Osteoblast (primary cell): ENCODE data around the gene ABCA13. TPM values are rescaled to one million over a fixed set of nuclear protein-coding genes. Genes with fewer than 3 reads are reported as not detected.
A peak's percentile ranks its signal among the peaks of the same experiment; 100 is the strongest.

Experiments used
- DNase-seq: peaks from one replicate; pipeline ENCODE4 v3.0.0; 2011; ENCODE audit warnings: low spot score, mixed read lengths; ENCODE audit not compliant: insufficient read length; ENCODE audit errors: missing footprints
- H2AFZ ChIP-seq: 2 replicates; pipeline ENCODE4 v1.6.0; 2011; ENCODE audit warnings: mild to moderate bottlenecking, low read length
- H3K27ac ChIP-seq: 2 replicates; pipeline ENCODE4 v1.5.1; 2011; ENCODE audit warnings: mild to moderate bottlenecking, low read depth, low read length, moderate library complexity
- H3K27me3 ChIP-seq: 2 replicates; pipeline ENCODE4 v1.6.0; 2012; ENCODE audit warnings: mild to moderate bottlenecking, control low read depth, inconsistent platforms, low read length, moderate library complexity; ENCODE audit not compliant: insufficient read depth
- H3K36me3 ChIP-seq: 2 replicates; pipeline ENCODE4 v1.5.1; 2011; ENCODE audit warnings: mild to moderate bottlenecking, low read length, control low read depth, moderate library complexity; ENCODE audit not compliant: insufficient read depth
- H3K4me1 ChIP-seq: 2 replicates; pipeline ENCODE4 v1.5.1; 2011; ENCODE audit warnings: mild to moderate bottlenecking, low read length, control low read depth, moderate library complexity; ENCODE audit not compliant: insufficient read depth
- H3K4me2 ChIP-seq: 2 replicates; pipeline ENCODE4 v1.6.0; 2011; ENCODE audit warnings: mild to moderate bottlenecking, low read length; ENCODE audit not compliant: insufficient read depth
- H3K4me3 ChIP-seq: fragments of 200-600 bp; sonication (generic); 3 replicates; pipeline ENCODE4 v1.5.1; 2012; ENCODE audit warnings: mild to moderate bottlenecking, low read length, inconsistent platforms; ENCODE audit not compliant: insufficient read depth
- H3K79me2 ChIP-seq: 2 replicates; pipeline ENCODE4 v1.6.0; 2012; ENCODE audit warnings: mild to moderate bottlenecking, low read length, control low read depth, inconsistent platforms; ENCODE audit not compliant: insufficient read depth
- H3K9me3 ChIP-seq: 2 replicates; pipeline ENCODE4 v1.5.1; 2011; ENCODE audit warnings: low read depth, low read length, control low read depth
- H4K20me1 ChIP-seq: 2 replicates; pipeline ENCODE4 v1.6.0; 2012; ENCODE audit warnings: mild to moderate bottlenecking, low read length, control low read depth; ENCODE audit not compliant: insufficient read depth
- CTCF ChIP-seq: IDR thresholded peaks from 2 replicates; pipeline ENCODE4 v1.5.1; 2011; ENCODE audit warnings: mild to moderate bottlenecking, low read depth, low read length, moderate library complexity; ENCODE audit errors: extremely low read depth
- total RNA-seq: library from RNA; depleted of rRNA; stranded (reverse); fragments of >200 nt; gene quantifications from 2 replicates; pipeline ENCODE4 v1.2.3, GENCODE V29; 2012

ABCA13 gene
- total RNA-seq, 1 donor, result 3.6 TPM

- H2AFZ ChIP-seq, result no peak overlapping the region
- peaks cover 9% of the 10 kb centered on the region for H3K4me1 ChIP-seq
- no peaks in the 10 kb centered on the region for H3K36me3 ChIP-seq
- no peak overlapping the region for H3K4me3 ChIP-seq
- no peaks in the 10 kb centered on the region for H4K20me1 ChIP-seq
- no peak overlapping the region for H3K27ac ChIP-seq
- no peak for TF ChIP-seq CTCF
- DNase-seq, result no peak
- no peaks in the 10 kb centered on the region for H3K79me2 ChIP-seq
- no peaks in the 10 kb centered on the region for H3K9me3 ChIP-seq
- no peaks in the 10 kb centered on the region for H3K27me3 ChIP-seq
- H3K4me2 ChIP-seq, result no peak overlapping the region
These were observed 38.5 kb upstream of the ABCA13 start for GRCh38 chr7:48132792-48133191.

GRCh38 chr7:48139459-48139858, 31.8 kb upstream of the ABCA13 start:
- no peak for DNase-seq
- H3K9me3 ChIP-seq, result no peaks in the 10 kb centered on the region
- H3K79me2 ChIP-seq, result no peaks in the 10 kb centered on the region
- H4K20me1 ChIP-seq, result no peaks in the 10 kb centered on the region
- H3K4me1 ChIP-seq, result peaks cover 3% of the 10 kb centered on the region
- H3K36me3 ChIP-seq, result no peaks in the 10 kb centered on the region
- peak; percentile 63 for TF ChIP-seq CTCF
- peak overlapping the region; percentile 61 for H2AFZ ChIP-seq
- H3K27me3 ChIP-seq, result no peaks in the 10 kb centered on the region
- H3K4me2 ChIP-seq, result peak overlapping the region; percentile 48
- H3K4me3 ChIP-seq, result no peak overlapping the region
- H3K27ac ChIP-seq, result no peak overlapping the region

GRCh38 chr7:48140001-48140681, 31.1 kb upstream of the ABCA13 start:
- H2AFZ ChIP-seq, result peak overlapping the region; percentile 88
- H3K4me1 ChIP-seq, result peaks cover 3% of the 10 kb centered on the region
- H3K4me3 ChIP-seq, result peak overlapping the region; percentile 54
- no peak overlapping the region for H3K27ac ChIP-seq
- DNase-seq, result no peak
- H3K9me3 ChIP-seq, result no peaks in the 10 kb centered on the region
- peak overlapping the region; percentile 75 for H3K4me2 ChIP-seq
- no peaks in the 10 kb centered on the region for H4K20me1 ChIP-seq
- H3K79me2 ChIP-seq, result no peaks in the 10 kb centered on the region
- TF ChIP-seq CTCF, result no peak
- H3K27me3 ChIP-seq, result no peaks in the 10 kb centered on the region
- no peaks in the 10 kb centered on the region for H3K36me3 ChIP-seq

GRCh38 chr7:48141521-48141920, 29.7 kb upstream of the ABCA13 start:
- no peak for TF ChIP-seq CTCF
- H3K4me2 ChIP-seq, result no peak overlapping the region
- H3K27me3 ChIP-seq, result no peaks in the 10 kb centered on the region
- H2AFZ ChIP-seq, result no peak overlapping the region
- H3K4me1 ChIP-seq, result peaks cover 3% of the 10 kb centered on the region
- no peaks in the 10 kb centered on the region for H3K9me3 ChIP-seq
- DNase-seq, result no peak
- no peak overlapping the region for H3K4me3 ChIP-seq
- H3K27ac ChIP-seq, result no peak overlapping the region
- H3K36me3 ChIP-seq, result no peaks in the 10 kb centered on the region
- no peaks in the 10 kb centered on the region for H3K79me2 ChIP-seq
- H4K20me1 ChIP-seq, result no peaks in the 10 kb centered on the region
